ENCODE measurements around the gene MCCC1. TPM values are rescaled to one million over a fixed set of nuclear protein-coding genes. Genes with fewer than 3 reads are reported as not detected.
A peak's percentile ranks its signal among the peaks of the same experiment; 100 is the strongest.

The MCCC1 gene
- total RNA-seq, 3 donors from 2014 or later (not counting 1 experiment from before 2014, with no cell fraction given): 18.4 to 23.0 (median 21.7) TPM

GRCh38 chr3:182978387-182978786 is 120.9 kb downstream of the MCCC1 start:
- H3K27ac Mint-ChIP-seq: peak overlapping the region in 1 of 2 donors; percentile 86
- H3K9me3 Mint-ChIP-seq: no peaks in the 10 kb centered on the region
- no peak for TF ChIP-seq CTCF (IDR thresholded peaks at IDR 0.05)
- peaks cover 21% of the 10 kb centered on the region for H3K4me1 ChIP-seq (ENCODE audit: control insufficient read depth, insufficient read depth, low read length)
- no peak overlapping the region for H3K27ac ChIP-seq (ENCODE audit: low read length)
- no peaks in the 10 kb centered on the region for H3K27me3 Mint-ChIP-seq (ENCODE audit: low read depth in 2 of 2)
- peak overlapping the region; percentile 95 for H3K4me3 Mint-ChIP-seq
- no peak overlapping the region for H3K4me3 ChIP-seq (ENCODE audit: low read length)
- intact Hi-C loops (cut with micrococcal nuclease): no loop called here
- H3K9me3 ChIP-seq (ENCODE audit: control insufficient read depth, insufficient read depth, low read length): no peaks in the 10 kb centered on the region
- ATAC-seq (no peak), DNase-seq (no peak)
- H3K4me1 Mint-ChIP-seq: peaks cover 19 to 39% of the 10 kb centered on the region in 2 donors
- H3K27me3 ChIP-seq (ENCODE audit: control insufficient read depth, insufficient read depth, low read length): no peaks in the 10 kb centered on the region
- H3K36me3 ChIP-seq (ENCODE audit: control insufficient read depth, insufficient read depth, low read length): no peaks in the 10 kb centered on the region
- H3K36me3 Mint-ChIP-seq: no peaks in the 10 kb centered on the region
- 88% methylated on average over 5 of the region's 5 CpGs for WGBS (ENCODE audit: insufficient coverage)

GRCh38 chr3:182973047-182973446 is 126.2 kb downstream of the MCCC1 start:
- no peak overlapping the region for H3K4me3 Mint-ChIP-seq
- 100% methylated on average over 4 of the region's 5 CpGs for WGBS (ENCODE audit: insufficient coverage)
- intact Hi-C loops (cut with micrococcal nuclease): no loop called here

GRCh38 chr3:182972387-182972786 is 126.9 kb downstream of the MCCC1 start:
- Mint-ChIP-seq H3K4me3 (no peak overlapping the region), H3K9me3 (no peaks in the 10 kb centered on the region), H3K27ac (peak overlapping the region in 1 of 2 donors; percentile 18), H3K27me3 (ENCODE audit: low read depth in 2 of 2) (no peaks in the 10 kb centered on the region), H3K36me3 (no peaks in the 10 kb centered on the region), H3K4me1 (peaks cover 15 to 31% of the 10 kb centered on the region in 2 donors)
- intact Hi-C loops (cut with micrococcal nuclease): no loop called here
- Histone ChIP-seq H3K4me1 (ENCODE audit: control insufficient read depth, insufficient read depth, low read length) (peaks cover 8% of the 10 kb centered on the region), H3K27ac (ENCODE audit: low read length) (no peak overlapping the region), H3K36me3 (ENCODE audit: control insufficient read depth, insufficient read depth, low read length) (no peaks in the 10 kb centered on the region), H3K4me3 (ENCODE audit: low read length) (no peak overlapping the region), H3K27me3 (ENCODE audit: control insufficient read depth, insufficient read depth, low read length) (no peaks in the 10 kb centered on the region), H3K9me3 (ENCODE audit: control insufficient read depth, insufficient read depth, low read length) (peaks cover 4% of the 10 kb centered on the region)
- no peak for TF ChIP-seq CTCF (IDR thresholded peaks at IDR 0.05)
- DNase-seq: no peak
- no peak for ATAC-seq
- 94% methylated on average over 5 of the region's 6 CpGs for WGBS (ENCODE audit: insufficient coverage)

More at GRCh38 chr3:182973047-182973446, 126.2 kb downstream of the MCCC1 start:
- Histone ChIP-seq H3K27ac (ENCODE audit: low read length) (no peak overlapping the region), H3K4me3 (ENCODE audit: low read length) (no peak overlapping the region), H3K27me3 (ENCODE audit: control insufficient read depth, insufficient read depth, low read length) (no peaks in the 10 kb centered on the region), H3K9me3 (ENCODE audit: control insufficient read depth, insufficient read depth, low read length) (peaks cover under 1% of the 10 kb centered on the region), H3K36me3 (ENCODE audit: control insufficient read depth, insufficient read depth, low read length) (no peaks in the 10 kb centered on the region), H3K4me1 (ENCODE audit: control insufficient read depth, insufficient read depth, low read length) (peaks cover 5% of the 10 kb centered on the region)
- no peak overlapping the region for H3K27ac Mint-ChIP-seq
- no peaks in the 10 kb centered on the region for H3K36me3 Mint-ChIP-seq
- H3K4me1 Mint-ChIP-seq: peaks cover 8 to 24% of the 10 kb centered on the region in 2 donors
- H3K27me3 Mint-ChIP-seq (ENCODE audit: low read depth in 2 of 2): no peaks in the 10 kb centered on the region
- DNase-seq (no peak), ATAC-seq (no peak)
- no peaks in the 10 kb centered on the region for H3K9me3 Mint-ChIP-seq
- no peak for TF ChIP-seq CTCF (IDR thresholded peaks at IDR 0.05)

GRCh38 chr3:182971637-182972036 is 127.7 kb downstream of the MCCC1 start:
- no peak for TF ChIP-seq CTCF (IDR thresholded peaks at IDR 0.05)
- no CpG with 5 or more reads among the region's 2 CpGs for WGBS (ENCODE audit: insufficient coverage)
- peaks cover 11% of the 10 kb centered on the region for H3K4me1 ChIP-seq (ENCODE audit: control insufficient read depth, insufficient read depth, low read length)
- H3K36me3 Mint-ChIP-seq: no peaks in the 10 kb centered on the region
- no peak for ATAC-seq
- H3K27ac ChIP-seq (ENCODE audit: low read length): no peak overlapping the region
- peaks cover 4% of the 10 kb centered on the region for H3K9me3 ChIP-seq (ENCODE audit: control insufficient read depth, insufficient read depth, low read length)
- intact Hi-C loops (cut with micrococcal nuclease): no loop called here
- DNase-seq: no peak
- peak overlapping the region in 1 of 2 donors; percentile 18 for H3K27ac Mint-ChIP-seq
- no peaks in the 10 kb centered on the region for H3K36me3 ChIP-seq (ENCODE audit: control insufficient read depth, insufficient read depth, low read length)
- H3K4me3 Mint-ChIP-seq: no peak overlapping the region
- H3K27me3 ChIP-seq (ENCODE audit: control insufficient read depth, insufficient read depth, low read length): no peaks in the 10 kb centered on the region
- H3K9me3 Mint-ChIP-seq: no peaks in the 10 kb centered on the region
- no peak overlapping the region for H3K4me3 ChIP-seq (ENCODE audit: low read length)
- H3K27me3 Mint-ChIP-seq (ENCODE audit: low read depth in 2 of 2): no peaks in the 10 kb centered on the region
- peaks cover 21 to 35% of the 10 kb centered on the region in 2 donors for H3K4me1 Mint-ChIP-seq
